HG02763 (cell line): ENCODE results near the gene DOCK1.

Experiments
- ATAC-seq: cut with Tn5 transposase; IDR thresholded peaks from one replicate; pipeline ENCODE4 v1.9.1; 2021; ENCODE audit warnings: mild to moderate bottlenecking, moderate library complexity; ENCODE audit not compliant: unreplicated experiment

DOCK1 gene

DNA sequence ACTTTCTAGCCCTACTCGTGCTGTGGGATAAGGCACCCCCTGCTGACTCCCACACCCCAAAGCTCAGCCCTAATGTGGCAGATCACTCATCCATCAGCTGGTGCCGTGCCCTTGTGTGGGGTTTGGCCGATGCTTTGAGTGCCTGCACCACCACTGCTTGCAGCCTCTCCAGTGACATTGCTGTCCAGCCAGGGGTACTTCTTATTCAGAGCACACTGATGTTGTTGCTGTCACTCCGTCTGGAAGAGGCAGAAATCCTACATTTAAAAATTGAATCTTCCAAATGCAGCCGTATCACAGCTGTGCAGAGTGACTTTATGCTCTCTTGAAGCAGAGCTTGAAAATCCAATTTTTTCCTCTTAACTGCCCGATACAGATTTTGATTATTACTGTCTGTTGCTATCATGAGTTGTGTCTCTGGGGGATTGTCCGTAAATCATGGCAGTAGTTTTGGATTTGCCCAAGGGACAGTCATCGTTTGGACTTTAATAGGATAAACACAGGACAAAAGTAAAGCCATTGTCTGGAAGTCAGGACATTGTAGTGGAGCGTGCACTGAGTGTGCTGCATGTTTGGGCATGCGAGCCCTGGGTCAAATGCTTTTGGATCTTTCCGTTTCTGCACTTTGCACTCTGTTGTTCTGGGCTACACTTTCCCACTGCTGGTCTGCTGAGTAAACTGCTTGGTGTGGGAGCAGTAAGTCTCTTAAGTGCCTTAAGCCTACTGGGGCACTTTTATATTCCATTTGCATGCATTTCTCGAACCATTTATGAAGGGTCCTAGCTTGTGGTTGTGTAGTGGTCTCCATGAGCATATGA, 128.2 kb downstream of the DOCK1 start:
- no peak for ATAC-seq

DNA sequence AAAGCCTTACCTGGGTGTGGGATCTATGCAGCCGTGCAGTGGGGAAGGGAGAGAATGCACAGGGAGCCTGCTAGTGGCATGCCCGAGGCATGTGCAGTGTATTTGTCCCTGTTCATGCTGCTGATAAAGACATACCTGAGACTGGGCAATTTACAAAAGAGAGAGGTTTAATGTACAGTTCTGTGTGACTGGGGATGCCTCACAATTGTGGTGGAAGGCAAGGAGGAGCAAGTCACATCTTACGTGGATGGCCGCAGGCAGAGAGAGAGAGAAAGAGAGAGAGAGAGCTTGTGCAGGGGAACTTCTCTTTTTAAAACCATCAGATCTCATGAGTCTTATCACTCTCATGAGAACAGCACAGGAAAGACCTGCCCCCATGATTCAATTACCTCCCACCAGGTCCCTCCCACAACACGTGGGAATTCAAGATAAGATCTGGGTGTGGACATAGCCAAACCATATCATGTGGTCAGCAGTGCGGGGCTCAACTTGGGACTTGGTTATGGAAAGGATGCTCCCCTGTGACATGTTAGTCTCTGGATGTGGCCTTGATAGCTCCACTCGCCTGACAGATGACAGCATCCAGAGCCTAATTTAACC, 128.9 kb downstream of the DOCK1 start:
- no peak for ATAC-seq

DNA sequence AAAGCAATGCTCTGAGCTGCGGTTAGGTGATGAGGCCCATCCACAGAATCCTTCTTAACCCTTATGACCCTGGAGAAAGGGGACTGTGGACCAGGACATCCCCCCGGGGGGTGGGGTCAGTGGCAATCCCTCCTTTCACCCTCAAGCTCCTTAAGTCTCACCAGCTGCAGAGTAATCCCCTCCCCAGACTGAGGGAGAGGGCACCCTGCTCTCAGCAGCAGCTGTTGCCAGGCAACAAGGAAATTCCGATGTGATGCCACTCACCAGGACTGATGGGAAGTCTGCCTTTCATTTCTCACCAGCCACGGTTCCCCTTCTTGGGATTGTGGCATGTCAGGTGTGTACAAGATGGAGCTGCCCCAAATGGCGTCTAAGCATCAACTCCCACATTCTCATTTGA, 129.6 kb downstream of the DOCK1 start:
- no peak for ATAC-seq

DNA sequence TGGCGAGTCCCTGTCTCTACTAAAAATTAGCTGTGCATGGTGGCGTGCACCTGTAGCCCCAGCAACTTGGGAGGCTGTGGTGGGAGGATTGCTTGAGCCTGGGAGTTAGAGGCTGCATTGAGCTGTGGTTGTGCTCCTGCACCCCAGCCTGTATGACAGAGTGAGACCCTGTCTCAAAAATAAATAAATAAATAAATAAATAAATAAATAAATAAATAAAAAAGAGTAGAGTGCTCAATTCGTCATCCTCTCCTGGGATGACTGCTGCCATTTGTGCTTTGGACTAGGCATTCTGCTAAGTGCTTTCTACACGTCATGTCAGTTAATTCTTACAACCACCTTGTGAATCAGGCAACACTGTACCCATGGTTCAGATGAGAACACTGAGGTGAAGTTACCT, 130.6 kb downstream of the DOCK1 start:
- ATAC-seq: no peak

DNA sequence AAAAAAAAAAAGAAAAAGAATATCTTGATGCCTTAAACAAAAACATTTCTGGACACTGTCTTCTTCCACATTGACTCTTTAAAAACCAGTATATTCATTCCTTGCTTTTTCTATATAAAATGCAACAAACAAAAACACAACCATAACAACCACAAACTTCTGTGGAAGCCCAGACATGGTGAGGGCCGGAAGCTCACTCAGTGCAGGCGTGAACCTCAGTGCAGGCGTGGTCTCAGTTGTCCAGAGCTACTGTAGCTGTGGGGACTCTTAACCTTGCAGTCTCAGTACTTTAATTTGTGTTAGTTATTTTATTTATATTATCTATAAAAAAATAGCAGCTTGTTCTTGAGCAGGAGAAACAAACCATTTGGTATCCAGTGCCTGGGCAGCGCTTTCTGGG, 131.8 kb downstream of the DOCK1 start:
- ATAC-seq: no peak

DNA sequence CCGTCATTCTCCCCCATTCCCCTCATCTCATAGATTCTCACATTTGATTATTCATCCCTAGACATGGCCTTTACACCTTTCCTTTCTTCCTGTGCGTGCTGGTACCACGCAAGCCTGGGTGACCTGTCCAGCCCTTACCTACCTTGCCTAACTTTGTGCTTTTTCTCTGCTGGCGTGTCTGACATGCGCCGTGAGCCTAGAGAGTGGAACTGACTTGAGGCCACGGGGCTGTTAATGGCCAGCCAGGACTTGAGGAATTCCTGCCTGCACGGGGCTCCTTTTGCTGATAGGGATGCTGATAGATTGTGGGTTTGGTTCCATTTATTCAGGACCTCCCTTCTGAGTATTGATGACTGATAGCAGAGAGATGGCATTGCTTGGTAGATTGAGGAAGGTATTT, 134.2 kb downstream of the DOCK1 start:
- no peak for ATAC-seq

DNA sequence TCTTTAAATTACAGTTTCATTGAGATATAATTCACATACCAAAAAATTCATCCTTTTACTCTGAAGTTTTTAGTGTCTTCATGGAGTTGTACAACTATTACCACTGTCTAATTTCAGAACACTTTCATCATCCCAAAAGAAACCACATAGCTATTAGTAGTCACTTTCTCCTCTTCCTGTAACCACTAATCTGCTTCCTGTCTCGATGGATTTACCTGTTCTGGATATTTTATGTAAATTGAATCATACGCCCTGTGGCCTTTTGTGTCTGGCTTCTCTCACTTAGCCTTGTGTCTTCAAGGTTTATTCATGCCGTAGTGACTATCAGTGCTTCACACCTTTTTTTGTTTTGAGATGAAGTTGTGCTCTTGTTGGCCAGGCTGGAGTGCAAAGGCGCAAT, 135.5 kb downstream of the DOCK1 start:
- ATAC-seq: no peak

DNA sequence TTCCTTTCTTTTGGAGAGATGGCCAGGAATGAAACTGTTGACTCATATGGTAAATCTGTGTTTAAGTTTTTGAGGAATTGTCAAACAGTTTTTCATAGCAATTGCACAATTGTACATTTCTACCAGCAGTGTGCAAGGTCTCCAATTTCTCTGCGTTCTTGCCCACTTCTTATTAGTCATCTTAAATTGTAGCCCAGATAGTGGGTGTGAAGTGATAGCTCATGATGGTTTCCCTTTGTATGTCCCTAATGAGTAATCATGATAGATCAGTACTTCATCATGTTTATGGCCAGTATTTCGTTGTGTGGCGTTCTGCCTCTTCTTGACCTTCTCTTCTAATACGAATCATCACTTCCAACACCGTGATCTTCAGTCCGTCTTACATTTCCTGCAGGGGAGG, 136.3 kb downstream of the DOCK1 start:
- ATAC-seq: no peak

DNA sequence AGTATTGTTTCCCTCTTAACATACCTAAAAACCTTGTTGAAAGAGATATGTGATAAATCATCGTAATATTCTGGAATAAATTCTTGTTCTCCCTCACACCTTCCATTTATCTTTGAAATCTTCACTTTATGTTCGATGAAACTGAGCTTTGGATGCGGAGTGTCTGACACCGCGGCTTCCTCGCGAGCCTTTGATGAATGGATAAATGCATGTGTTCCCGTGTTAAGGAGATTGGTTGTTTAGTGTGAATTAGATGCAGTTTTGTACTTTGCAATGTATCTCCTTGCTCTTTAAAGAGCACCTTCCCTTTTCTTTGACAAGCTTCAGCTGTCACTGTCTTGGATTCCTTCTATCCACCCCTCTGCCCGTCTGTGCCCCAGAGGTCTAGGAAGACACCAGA, 138.1 kb downstream of the DOCK1 start:
- ATAC-seq: no peak

DNA sequence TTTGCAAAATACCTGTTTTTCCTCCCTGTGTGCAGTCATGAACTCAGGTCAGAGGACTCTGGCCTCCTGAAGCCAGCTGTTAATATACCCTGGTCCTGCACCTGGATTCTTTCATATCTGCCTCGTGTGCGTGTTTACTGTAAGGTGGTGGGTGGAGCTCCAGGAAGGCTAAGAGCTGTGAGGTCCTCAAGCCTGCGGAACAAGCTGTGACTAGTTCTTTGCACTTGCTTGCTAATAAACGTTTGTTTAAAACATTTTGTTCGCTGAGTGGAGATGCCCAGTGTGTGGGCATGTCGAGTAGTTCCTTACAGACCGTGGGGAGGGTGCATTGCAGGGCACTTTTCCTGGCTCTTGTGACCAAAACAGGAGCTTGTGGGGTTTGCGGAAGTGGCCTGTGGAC, 139.0 kb downstream of the DOCK1 start:
- no peak for ATAC-seq

DNA sequence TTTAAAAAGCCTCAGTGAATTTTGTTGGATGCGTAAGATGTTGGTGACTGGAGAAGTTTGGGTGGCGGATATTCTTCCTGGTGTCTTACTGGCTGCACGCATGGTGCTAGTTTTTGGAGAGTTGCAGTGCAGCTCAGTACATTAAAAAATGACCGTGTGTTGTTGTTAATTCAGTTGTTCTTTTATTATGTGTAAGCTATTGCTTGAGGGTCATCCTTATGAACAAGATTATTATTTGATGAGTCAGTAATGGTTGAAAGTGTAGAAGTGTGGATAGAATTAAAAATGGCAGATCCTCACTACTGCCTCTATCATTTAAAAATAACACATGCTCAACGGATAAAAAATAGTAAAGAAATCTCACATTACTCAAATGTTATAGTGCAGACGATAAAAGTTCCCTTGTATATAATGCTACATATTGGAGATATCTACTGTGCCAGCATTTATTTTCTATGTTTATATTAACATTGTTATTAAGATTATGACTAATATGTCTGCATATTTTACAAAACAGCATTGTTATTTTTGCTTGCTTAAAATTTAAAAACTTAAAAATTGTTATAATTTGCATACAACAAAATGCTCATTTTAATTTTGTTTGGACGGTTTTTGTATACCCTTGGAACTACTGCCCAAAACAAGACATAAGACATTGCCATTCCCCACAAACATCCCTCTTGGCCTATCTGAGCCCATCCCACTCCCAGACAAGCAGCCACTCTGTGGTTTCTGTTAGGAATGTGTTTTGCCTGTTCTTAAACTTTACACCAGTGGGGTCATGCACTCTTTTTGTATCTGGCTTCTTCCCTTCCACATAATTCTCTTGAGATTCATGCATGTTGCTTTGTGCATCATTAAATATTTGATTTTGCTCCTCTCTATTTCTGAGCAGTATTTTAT, 142.0 kb downstream of the DOCK1 start:
- no peak for ATAC-seq

DNA sequence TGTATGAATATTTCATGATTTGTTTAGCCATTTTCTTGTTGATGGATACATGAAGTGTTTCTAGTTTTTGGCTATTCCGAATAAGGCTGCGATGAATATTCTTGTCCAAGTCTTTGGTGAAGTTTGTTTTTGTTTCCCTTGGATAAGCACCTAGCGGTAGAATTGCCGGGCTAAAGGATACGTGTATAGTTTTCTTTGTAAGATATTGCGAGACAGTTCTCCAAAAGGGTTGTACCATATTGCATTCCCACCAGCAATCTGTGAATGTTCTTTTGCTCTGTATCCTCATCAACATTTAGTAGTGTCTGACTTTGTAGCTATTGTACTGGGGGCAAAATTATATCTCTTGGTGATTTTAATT, 142.6 kb downstream of the DOCK1 start:
- ATAC-seq: no peak

DNA sequence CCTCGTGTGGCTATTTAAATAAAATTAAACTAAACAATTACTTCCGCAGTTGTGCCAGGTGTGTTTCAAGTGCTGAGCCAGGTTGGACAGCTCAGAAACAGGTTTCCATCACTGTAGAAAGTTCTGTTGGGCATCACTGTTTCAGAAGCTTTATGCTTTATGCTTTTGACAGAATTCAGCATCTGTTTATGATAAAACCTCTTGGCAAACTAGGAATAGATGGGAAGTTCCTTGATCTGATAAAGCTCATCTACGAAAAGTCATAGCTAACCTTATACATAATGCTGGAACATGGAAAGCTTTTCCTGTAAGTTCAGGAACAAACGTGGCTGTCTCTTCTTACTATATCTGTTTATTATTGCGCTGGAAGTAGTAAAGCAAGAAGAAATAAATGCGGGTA, 143.4 kb downstream of the DOCK1 start:
- ATAC-seq: no peak

DNA sequence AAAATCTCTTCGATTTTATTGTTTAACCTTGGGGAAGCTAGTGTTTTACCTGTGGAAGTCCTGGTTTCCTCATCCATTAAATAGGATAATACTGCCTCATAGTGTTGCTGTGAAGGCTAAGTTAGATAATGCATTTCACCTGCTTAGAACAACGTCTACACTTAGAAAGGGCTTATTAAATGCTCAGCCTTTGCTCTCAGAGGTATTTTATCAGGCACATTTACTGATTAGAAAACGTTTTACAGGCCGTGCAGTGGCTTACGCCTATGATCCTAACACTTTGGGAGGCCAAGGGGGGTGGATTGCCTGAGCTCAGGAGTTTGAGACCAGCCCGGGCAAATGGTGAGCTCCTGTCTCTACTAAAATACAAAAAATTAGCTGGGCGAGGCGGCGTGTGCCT, 146.8 kb downstream of the DOCK1 start:
- ATAC-seq: no peak

DNA sequence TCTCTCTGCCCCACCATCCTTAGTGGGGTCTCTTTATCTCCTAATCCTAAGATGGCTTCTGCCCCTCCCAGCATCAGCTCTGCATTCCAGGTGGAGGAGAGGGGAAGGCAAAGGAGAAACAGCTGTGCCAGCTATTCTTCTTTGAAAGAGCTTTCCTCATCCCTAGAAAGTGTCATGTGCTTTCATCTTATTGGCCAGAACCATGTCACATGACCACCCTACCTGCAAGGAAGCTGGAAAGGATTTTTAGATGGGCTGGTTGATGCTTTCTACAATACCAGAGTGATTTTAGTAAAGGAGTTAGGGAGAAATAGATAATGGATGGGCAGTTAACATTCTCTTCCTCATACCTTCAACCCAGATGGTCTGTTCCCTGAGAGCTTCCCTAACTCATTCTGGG, 150.0 kb downstream of the DOCK1 start:
- ATAC-seq: no peak

DNA sequence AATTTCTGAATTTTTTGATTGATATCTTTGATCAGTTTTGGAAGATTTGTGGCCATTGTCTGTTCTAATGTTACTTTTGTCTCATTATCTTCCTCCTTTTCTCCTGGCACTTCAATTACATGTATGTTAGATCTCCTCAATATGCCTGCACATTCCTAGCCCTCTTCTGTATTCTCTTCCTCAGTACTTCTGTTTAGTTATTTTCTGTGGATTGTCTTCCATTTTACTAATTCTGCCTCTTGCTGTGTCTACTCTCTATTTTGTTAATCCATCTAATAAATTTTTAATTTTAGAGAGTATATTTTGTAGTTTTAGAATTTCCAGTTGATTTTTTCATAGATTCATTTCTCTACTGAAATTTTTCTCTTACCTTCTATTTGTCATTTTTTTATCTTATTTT, 154.1 kb downstream of the DOCK1 start:
- no peak for ATAC-seq

DNA sequence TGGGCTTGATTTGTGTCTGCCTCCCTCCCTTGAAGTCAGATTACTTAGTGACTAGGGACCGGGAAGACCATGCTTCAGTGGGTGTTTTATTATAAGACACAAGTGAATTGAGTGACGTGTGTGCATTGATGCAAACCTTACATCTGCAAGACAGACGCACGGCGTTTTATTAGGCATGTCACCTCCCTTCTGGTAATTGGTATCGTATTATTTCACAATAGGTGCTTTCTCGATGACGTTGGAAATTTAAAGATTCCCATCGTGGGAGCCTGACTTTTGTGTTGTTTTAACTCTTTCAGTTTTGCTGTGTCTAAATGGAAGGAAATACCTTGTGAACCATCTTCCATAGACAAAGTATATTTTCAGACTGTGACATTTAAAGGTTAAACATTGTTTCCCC, 158.5 kb downstream of the DOCK1 start:
- ATAC-seq: no peak

DNA sequence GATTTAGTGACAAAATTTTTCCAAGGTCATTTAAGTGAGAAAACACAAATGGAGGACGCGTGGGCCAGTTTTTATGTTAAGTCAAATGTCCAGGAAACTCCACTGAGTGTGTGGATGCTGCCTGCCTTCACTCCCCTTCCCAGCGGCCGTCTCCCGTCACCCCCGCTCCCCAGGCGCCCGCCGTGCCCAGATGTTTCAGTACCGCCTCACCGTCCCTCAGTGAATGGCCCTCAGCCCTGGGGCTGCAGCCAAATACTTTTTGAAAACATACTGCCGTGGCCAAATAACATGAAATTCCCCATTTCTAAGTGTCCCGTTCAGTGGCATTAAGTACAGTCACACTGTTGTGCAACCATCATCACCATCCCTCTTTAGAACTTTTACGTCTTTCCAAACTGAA, 159.2 kb downstream of the DOCK1 start:
- ATAC-seq: no peak

DNA sequence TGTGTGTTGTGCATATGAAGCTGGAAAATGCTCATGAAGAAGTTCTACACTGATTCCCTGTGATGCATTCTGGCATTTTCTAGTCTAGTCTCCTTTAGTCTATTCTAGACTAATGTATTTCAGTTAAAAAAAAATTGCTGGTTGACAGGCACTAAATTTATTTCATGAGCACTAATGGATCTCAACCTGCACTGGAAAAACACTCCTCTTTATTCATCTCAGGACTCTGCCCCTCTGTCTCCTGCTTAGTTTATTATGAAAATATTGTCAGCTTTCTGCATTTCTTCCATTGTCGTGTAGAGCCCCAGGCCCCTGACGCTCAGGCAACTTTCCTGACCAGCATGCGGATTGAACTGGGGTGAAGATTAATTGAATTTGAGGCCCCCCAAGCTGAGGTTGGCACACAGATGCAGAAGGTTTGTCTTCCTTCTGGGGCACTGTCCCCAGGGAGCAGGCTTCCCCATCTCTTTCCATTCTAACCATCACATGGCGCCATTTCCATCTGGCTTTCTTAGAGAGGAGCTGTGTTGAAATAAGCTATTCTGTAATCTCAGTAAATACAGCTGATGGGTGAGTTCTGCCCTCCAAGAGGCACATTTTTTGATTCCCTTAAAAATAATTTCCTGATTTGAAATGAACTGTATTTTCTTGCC, 162.4 kb downstream of the DOCK1 start:
- ATAC-seq: no peak

DNA sequence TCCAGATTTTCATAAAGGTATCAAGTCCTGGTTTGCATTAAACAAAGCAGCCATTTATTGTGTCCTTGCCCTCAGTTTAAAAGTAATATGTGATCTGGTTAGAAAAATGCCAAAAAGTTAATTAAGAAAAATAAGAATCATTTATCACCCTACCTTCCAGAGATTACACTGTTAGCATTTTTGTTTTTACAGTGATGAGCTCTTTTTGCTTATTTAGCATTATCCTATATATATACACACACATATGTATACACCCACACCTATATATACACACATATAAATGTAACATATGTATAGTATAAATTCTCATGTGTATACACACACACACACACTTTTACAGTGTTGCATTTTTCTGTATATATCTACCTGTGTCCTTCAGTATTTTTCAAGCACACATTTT, 163.3 kb downstream of the DOCK1 start:
- ATAC-seq: no peak

DNA sequence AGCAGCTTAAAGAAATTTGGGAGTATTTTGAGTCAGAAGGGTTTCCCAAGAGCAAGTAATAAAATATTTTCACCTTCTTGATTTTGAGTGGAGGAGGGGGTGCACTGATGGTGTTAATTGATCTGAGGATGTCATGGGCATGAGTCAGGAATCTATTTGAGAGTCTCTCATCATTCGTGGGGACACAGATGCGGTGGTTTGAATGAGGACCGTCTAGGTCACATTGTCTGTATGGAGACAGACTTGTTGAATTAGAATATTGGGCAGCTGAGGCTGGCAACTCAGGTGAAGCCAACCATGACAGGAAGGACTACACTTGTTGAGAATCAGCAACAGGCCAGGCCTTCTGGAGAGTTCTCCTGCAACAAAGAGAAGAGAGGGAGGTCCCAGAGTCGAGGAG, 164.2 kb downstream of the DOCK1 start:
- ATAC-seq: no peak
